A673 (cell line): ENCODE measurements around the gene GRIFIN.

ENCODE experiments used
- EZH2 ChIP-seq: fragments of 200-600 bp; sonication (generic); IDR thresholded peaks from 2 replicates; pipeline ENCODE4 v1.6.1; 2017; ENCODE audit warnings: borderline replicate concordance, low read depth, mild to moderate bottlenecking, mixed read lengths, antibody characterized with exemption, low read length; ENCODE audit not compliant: poor library complexity, severe bottlenecking
- TF ChIP-seq, protein P1 (sequence below): fragments of 300-800, 200-600 bp; sonication (generic); conservative IDR thresholded peaks from 2 replicates; pipeline ENCODE4 v1.5.1; 2017; ENCODE audit warnings: low read depth, mild to moderate bottlenecking, antibody characterized with exemption, low read length, moderate library complexity, mixed read lengths

DNA sequence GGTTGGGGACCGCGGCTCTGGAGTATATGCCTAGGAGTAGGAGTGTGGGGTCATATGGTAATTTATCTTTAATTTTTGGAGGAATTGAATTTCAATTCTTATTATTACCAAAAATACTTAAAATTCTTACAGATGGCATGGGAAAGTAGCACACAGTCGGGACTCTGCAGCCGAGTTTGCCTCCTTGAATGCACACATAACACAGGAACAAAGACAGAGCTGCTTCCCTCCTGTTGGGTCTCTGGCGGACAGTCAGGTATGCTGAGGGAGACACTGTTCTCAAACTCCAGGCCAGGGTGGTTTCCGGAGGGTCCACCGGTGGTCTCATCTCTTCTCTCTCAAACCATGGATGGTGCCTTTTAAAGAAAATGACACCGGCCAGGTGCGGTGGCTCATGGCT, 32.7 kb downstream of the GRIFIN start:
- TF ChIP-seq, protein P1, sequence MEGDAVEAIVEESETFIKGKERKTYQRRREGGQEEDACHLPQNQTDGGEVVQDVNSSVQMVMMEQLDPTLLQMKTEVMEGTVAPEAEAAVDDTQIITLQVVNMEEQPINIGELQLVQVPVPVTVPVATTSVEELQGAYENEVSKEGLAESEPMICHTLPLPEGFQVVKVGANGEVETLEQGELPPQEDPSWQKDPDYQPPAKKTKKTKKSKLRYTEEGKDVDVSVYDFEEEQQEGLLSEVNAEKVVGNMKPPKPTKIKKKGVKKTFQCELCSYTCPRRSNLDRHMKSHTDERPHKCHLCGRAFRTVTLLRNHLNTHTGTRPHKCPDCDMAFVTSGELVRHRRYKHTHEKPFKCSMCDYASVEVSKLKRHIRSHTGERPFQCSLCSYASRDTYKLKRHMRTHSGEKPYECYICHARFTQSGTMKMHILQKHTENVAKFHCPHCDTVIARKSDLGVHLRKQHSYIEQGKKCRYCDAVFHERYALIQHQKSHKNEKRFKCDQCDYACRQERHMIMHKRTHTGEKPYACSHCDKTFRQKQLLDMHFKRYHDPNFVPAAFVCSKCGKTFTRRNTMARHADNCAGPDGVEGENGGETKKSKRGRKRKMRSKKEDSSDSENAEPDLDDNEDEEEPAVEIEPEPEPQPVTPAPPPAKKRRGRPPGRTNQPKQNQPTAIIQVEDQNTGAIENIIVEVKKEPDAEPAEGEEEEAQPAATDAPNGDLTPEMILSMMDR = no peak
- TF ChIP-seq EZH2 = no peak
